ENCODE data around the gene DDR1. TPM values are rescaled to one million over a fixed set of nuclear protein-coding genes. Genes with fewer than 3 reads are reported as not detected.
A peak's percentile ranks its signal among the peaks of the same experiment; 100 is the strongest.

Gene DDR1
- polyA plus RNA-seq, 10 donors = 44.6 to 78.1 (median 50.8) TPM

DNA sequence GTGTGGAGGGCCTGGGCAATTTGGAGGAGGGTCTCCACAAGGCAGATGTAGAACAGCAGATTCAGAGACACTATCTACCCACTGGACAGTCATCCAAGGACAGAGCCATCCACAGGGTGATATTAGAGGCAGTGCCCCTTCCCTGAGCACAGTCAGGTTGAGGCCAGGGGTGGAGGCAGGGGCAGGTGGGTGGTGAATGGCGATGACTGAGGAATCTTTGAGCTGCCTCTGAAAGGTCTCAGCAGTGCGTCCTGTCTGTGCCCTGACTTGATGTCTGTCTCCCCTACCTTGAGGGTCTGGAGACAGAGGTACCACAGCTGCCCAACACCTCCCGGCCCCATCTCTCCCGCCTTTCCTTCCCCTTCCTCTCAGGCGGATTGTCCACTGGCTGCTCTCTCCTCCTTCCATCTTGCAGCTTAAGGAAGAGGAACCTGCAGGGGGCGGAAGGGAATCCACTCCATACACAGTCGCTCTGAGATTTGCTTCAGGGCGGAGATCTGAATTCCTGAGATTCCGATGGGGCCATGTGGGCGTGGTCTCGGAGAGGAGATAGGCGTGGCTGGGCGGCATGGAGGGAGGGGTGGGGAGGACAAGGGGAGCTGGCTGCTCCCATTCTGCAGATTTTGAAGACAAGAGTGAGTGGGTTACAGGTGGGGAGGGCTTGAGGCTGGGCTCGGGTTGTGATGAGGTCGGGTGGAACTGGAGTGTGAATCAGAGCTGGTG, 58.2 kb downstream of the DDR1 start:
- peak; percentile 15 to 54 (median 51) for DNase-seq

DNA sequence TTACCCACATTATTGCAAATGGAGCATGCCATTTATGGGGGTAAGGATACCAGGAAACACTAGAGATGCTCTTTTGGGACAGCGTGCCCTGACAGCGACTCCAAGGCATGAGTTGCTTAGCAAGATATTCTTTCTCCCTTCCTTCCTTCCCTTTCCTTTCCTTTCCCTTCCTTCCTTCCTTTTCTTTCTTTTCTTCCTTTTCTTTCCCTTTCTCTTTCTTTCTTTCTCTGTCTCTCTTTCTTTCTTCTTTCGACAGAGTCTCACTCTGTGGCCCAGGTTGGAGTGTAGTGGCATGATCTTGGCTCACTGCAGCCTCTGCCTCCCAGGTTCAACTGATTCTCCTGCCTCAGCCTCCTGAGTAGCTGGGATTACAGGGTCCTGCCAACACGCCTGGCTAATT, 59.7 kb downstream of the DDR1 start:
- no peak for DNase-seq

DNA sequence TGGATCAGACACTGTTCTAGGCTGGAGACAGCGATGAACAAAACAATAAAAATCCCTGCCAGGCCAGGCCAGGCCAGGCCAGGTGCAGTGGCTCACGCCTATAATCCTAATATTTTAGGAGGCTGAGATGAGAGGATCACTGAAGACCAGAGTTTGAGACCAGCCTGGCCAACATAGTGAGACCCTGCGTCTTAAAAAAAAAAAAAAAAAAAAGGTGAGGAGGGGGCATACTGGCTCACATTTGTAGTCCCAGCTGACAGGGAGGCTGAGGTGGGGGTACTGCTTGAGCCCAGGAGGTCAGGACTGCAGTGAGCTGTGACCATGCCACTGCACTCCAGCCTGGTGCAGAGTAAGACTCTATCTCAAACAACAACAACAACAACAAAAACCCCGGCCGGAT, 61.0 kb downstream of the DDR1 start:
- no peak for DNase-seq

DNA sequence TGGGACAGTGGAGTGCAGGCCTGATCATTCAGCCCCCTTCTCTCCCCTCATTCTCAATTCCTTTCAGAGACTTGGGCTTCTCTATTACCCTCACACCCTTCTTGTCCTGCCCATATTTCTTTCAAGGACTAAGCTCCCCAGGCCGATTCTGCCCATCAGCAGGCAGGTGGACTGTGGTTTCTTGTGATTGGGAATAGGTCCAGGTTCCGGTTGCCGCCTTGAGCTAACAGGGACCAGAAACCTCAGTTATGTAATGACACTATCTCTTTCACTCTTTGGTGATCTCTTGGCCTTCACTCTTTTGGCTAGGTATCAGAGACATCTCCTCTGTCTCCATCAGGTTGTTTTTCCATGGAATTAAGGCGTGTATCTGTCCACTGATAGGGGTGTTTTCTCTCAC, 62.9 kb downstream of the DDR1 start:
- DNase-seq = no peak

DNA sequence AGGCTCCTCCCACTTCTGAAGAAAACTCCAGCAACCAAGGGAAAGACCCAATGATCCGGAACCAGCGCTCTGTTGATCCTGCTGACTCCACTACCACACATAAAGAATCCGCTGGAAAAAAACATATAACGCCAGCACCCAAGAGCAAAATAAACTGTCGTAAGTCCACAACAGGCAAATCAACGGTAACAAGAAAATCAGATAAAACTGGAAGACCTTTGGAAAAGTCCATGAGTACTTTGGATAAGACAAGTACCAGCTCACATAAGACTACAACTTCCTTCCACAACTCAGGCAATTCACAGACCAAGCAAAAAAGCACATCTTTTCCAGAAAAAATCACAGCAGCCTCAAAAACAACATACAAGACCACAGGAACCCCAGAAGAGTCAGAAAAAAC, 64.5 kb downstream of the DDR1 start:
- no peak for DNase-seq

Other genes with a start within 250 kb of the DDR1 start
- 10 to 100 TPM in 8 of 10 donors, 1 to 10 TPM in 2; 7.7 to 18.2 (median 11.9) TPM for gene C6orf136, start 237.4 kb upstream of the DDR1 start, polyA plus RNA-seq (ENCODE audit: insufficient read length in 10 of 10)
- 10 to 100 TPM; 18.6 to 27.2 (median 22.9) TPM for gene DHX16, start 211.5 kb upstream of the DDR1 start, polyA plus RNA-seq (ENCODE audit: insufficient read length in 10 of 10)
- 10 to 100 TPM; 36.4 to 51.3 (median 42.8) TPM for gene PPP1R18, start 197.9 kb upstream of the DDR1 start, polyA plus RNA-seq (ENCODE audit: insufficient read length in 10 of 10)
- gene NRM, start 193.5 kb upstream of the DDR1 start, polyA plus RNA-seq (ENCODE audit: insufficient read length in 10 of 10) = 10 to 100 TPM; 28.5 to 43.1 (median 36.5) TPM
- gene MDC1, start 167.2 kb upstream of the DDR1 start, polyA plus RNA-seq (ENCODE audit: insufficient read length in 10 of 10) = 10 to 100 TPM; 19.7 to 32.5 (median 23.9) TPM
- gene TUBB, start 164.2 kb upstream of the DDR1 start, polyA plus RNA-seq (ENCODE audit: insufficient read length in 10 of 10) = 1,000 to 10,000 TPM in 1 of 10 donors, 100 to 1,000 TPM in 9; 582 to 1,224 (median 866) TPM
- gene FLOT1, start 141.8 kb upstream of the DDR1 start, polyA plus RNA-seq (ENCODE audit: insufficient read length in 10 of 10) = 100 to 1,000 TPM in 6 of 10 donors, 10 to 100 TPM in 4; 89.4 to 116 (median 103) TPM
- gene IER3, start 140.0 kb upstream of the DDR1 start, polyA plus RNA-seq (ENCODE audit: insufficient read length in 10 of 10) = 10 to 100 TPM in 2 of 10 donors, 1 to 10 TPM in 8; 7.1 to 25.4 (median 9.1) TPM
- 10 to 100 TPM; 18.8 to 29.7 (median 21.6) TPM for gene GTF2H4, start 23.7 kb downstream of the DDR1 start, polyA plus RNA-seq (ENCODE audit: insufficient read length in 10 of 10)
- gene VARS2, start 29.7 kb downstream of the DDR1 start, polyA plus RNA-seq (ENCODE audit: insufficient read length in 10 of 10) = 10 to 100 TPM; 16.8 to 32.5 (median 25.2) TPM
- gene SFTA2, start 47.7 kb downstream of the DDR1 start, polyA plus RNA-seq (ENCODE audit: insufficient read length in 10 of 10) = under 1 TPM in 1 of 10 donors, not detected in 9; 0.29 TPM
- gene MUCL3, start 56.5 kb downstream of the DDR1 start, polyA plus RNA-seq (ENCODE audit: insufficient read length in 10 of 10) = under 1 TPM in 2 of 10 donors, not detected in 8; 0.04 to 0.05 TPM
- gene MUC21, start 99.2 kb downstream of the DDR1 start, polyA plus RNA-seq (ENCODE audit: insufficient read length in 10 of 10) = not detected
- gene MUC22, start 126.0 kb downstream of the DDR1 start, polyA plus RNA-seq (ENCODE audit: insufficient read length in 10 of 10) = 1 to 10 TPM in 1 of 10 donors, under 1 TPM in 1, not detected in 8; 0.04 to 1.2 TPM
- not detected for gene C6orf15, start 228.1 kb downstream of the DDR1 start, polyA plus RNA-seq (ENCODE audit: insufficient read length in 10 of 10)
- gene PSORS1C1, start 230.3 kb downstream of the DDR1 start, polyA plus RNA-seq (ENCODE audit: insufficient read length in 10 of 10) = 1 to 10 TPM in 7 of 10 donors, under 1 TPM in 3; 0.12 to 2.1 (median 1.1) TPM
- not detected for gene CDSN, start 235.9 kb downstream of the DDR1 start, polyA plus RNA-seq (ENCODE audit: insufficient read length in 10 of 10)